HG02759 (cell line): Measurements from ENCODE around the gene MAGI2.
"Not testable (repeated sequence)": the region's sequence is repeated elsewhere in the genome, so short reads cannot be mapped to it uniquely, and the experiment has no call there.

ENCODE experiments used
- ATAC-seq: cut with Tn5 transposase; IDR thresholded peaks from one replicate; pipeline ENCODE4 v1.9.1; 2021; ENCODE audit warnings: mild to moderate bottlenecking, moderate library complexity; ENCODE audit not compliant: unreplicated experiment

MAGI2 gene

DNA sequence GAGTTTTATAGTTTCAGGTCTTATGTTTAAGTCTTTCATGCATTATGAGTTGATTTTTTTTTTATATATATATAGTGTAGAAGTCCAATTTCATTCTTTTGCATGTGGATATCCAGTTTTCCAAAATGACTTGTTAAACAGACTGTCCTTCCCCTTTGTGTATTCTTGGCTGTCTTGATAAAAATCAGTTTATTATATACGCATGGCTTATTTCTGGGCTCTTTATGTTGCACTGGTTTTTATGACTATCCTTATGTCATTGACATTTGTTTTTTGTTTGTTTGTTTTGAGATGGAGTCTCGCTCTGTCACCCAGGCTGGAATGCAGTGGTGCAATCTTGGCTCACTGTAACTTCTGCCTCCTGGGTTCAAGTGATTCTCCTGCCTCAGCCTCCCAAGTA lies 485.9 kb downstream of the MAGI2 start:
- not testable (repeated sequence) for ATAC-seq

GRCh38 chr7:78967046-78967445 lies 486.4 kb downstream of the MAGI2 start:
- ATAC-seq: no peak

GRCh38 chr7:78959477-78959876 lies 494.0 kb downstream of the MAGI2 start:
- no peak for ATAC-seq

DNA sequence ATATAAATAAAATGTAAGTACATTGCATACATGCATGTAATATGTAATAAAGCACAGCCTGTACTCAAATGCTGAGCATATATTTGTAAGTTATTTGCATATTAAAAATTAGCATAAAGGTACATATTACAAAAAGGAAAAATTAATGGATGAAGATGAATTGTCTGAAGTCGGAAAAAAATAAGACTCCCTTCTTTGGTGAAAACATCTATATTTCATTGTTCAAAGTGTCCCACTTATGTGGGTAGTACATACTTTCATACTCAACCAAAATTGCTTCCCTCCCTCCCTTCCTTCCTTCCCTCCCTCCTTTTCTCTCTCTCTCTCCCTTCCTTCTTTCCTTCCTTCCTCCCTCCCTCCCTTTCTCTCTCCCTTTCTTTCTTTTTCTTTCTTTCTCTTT lies 498.1 kb downstream of the MAGI2 start:
- ATAC-seq: no peak

- no peak for ATAC-seq
Observed at GRCh38 chr7:78953726-78954363, 499.6 kb downstream of the MAGI2 start.

- ATAC-seq: no peak
Observed at GRCh38 chr7:78953090-78953489, 500.4 kb downstream of the MAGI2 start.

- ATAC-seq: no peak
Observed at GRCh38 chr7:78939669-78940068, 513.8 kb downstream of the MAGI2 start.

- no peak for ATAC-seq
Observed at GRCh38 chr7:78924581-78924980, 528.9 kb downstream of the MAGI2 start.

GRCh38 chr7:78912781-78913180 lies 540.7 kb downstream of the MAGI2 start:
- no peak for ATAC-seq

DNA sequence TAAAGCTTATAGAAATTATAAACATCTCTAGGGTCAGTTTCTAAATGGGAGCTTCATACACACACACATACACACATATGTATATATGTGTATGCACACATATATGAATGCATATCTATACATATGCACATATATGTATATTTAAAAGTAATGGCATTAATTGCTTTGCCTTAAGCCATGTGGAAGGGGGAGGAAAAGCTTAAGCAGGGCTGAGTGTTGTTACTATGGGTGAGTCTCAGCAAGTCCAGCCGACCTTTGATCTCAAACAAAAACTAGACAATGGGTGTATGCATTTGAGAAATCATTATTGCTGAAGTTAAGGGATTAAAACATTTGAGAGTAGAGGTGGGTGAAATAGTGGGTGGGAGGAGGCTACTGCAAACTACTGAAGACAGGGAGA lies 546.7 kb downstream of the MAGI2 start:
- ATAC-seq: no peak

DNA sequence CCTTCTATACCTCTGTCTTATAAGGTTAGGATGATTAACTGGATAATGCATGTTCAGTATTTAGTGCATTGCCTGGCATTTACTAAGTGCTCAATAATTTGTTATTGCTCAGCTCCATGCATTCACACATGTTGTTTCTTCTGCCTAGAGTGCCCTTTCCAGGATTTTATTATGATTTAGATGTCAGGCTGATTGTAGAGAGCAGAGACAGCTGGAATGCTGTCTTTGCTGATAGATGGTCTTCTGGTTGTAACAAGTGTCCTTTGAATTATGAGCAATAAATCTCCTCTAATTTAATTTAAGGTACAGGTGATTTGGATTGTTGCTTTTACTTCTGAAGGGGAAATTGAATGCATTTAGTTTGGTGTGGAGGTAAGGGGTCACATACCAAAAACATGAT lies 548.0 kb downstream of the MAGI2 start:
- ATAC-seq: no peak

GRCh38 chr7:78904983-78905382 lies 548.5 kb downstream of the MAGI2 start:
- ATAC-seq: no peak

DNA sequence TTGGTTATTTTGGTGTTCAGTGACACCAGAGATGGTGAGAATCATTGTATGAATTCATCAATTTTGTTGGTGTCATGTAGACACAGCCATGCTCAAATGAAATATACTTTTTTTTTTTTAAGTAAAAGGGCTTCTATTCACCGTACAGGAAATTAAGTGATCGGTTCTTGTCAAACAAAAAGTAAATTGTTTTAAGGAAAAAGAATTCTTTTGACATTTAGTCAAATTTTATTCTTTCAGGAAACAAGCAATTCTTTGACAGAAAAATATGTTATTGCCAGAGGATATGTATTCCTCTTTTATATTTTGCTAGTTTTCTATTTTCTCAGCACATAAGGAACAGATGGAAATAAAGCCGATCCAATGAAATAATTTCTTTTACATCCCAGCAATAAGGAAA lies 551.9 kb downstream of the MAGI2 start:
- ATAC-seq: no peak

- ATAC-seq: no peak
Observed at GRCh38 chr7:78900806-78901205, 552.7 kb downstream of the MAGI2 start.

- ATAC-seq: no peak
Observed at GRCh38 chr7:78895393-78895792, 558.1 kb downstream of the MAGI2 start.

- ATAC-seq: no peak
Observed at GRCh38 chr7:78879206-78879605, 574.3 kb downstream of the MAGI2 start.

- ATAC-seq: no peak
Observed at GRCh38 chr7:78873117-78873516, 580.4 kb downstream of the MAGI2 start.

GRCh38 chr7:78864339-78864738 lies 589.1 kb downstream of the MAGI2 start:
- no peak for ATAC-seq

- no peak for ATAC-seq
Observed at GRCh38 chr7:78863281-78863680, 590.2 kb downstream of the MAGI2 start.

GRCh38 chr7:78862411-78862900 lies 591.0 kb downstream of the MAGI2 start:
- no peak for ATAC-seq

- ATAC-seq: no peak
Observed at GRCh38 chr7:78852951-78853350, 600.5 kb downstream of the MAGI2 start.

DNA sequence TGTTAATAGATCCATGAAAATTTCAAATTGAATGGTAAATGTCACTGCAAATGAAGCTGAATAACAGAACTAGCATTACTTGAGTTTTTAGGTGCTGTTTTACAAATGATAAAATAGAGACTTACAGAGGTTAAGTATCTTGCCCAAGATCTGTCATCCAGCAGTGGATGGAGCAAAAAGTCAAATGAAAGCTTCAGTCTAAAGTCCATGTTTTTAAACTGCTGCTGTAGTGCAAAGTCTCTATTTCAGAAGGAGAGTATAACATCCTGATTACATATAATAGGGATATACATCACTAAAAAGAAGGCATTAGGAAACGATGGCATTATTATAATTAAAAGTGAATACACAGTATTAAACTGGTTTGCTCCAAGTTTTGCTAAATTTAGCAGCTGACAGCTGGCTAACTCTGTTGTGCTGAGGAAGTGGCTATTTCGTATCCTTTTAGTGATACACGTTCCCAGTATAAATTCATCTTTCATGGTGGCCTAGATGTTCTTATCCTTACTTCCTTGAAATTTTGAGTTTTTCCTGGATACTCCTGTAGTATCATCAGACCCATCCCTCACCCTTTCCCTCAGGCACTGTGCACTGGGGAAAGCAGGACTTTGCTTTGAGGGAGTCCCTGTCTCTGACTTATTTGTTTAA lies 603.2 kb downstream of the MAGI2 start:
- no peak for ATAC-seq

DNA sequence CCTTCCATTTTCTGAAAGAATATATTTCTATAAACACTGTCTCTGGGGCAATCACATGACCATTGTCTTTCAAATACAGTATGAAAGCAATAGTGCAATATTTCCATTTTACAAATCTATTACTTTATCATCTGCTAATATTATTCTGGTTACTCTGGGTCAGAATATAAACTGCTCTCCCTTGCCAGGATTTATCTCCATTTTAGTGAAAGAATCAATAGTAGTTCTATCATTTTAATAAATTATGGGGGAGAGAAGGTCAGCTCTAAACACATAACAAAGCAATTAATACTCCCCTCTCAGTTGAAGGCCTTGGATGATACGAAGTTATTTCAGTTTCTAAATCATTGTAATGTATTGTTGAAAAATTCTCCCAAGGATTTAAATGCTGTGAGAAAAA lies 608.3 kb downstream of the MAGI2 start:
- ATAC-seq: no peak
